HT1080 (cell line): ENCODE results near the gene SNX19. TPM values are rescaled to one million over a fixed set of nuclear protein-coding genes. Genes with fewer than 3 reads are reported as not detected.
"Not testable (repeated sequence)": the region's sequence is repeated elsewhere in the genome, so short reads cannot be mapped to it uniquely, and the experiment has no call there.

ENCODE experiments used
- DNase-seq: peaks from one replicate; pipeline ENCODE4 v3.0.0-alpha.2; 2015; ENCODE audit warnings: low read depth
- total RNA-seq: library from RNA; depleted of rRNA; stranded (reverse); fragments of >200 nt; shearing (Covaris generic); gene quantifications from 2 replicates; pipeline ENCODE4 v1.2.3, GENCODE V29; 2014

The SNX19 gene
- total RNA-seq, 1 experiment from 2014 or later = 53.5 TPM

GRCh38 chr11:130872981-130873380 is 43.3 kb downstream of the SNX19 start:
- no peak for DNase-seq

DNA sequence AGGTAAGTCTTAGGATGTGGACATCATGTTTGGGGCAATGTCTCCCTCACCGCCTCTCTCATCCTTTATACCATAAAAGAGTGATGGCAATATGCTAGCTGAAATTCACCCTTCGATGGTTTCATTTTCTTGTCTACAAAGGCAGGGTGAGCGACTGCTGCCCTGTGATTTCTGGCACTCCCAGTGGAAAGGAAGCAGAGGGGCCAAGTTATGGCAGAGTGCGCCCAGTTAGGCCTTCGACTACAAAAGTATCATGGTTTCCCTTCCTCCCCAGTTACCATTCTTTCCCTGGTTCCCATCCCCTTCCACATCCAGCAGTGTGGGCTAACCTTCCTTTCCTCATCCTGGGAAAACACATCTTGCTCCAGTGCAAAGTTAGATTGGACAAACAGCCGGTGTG is 43.8 kb downstream of the SNX19 start:
- DNase-seq = no peak

DNA sequence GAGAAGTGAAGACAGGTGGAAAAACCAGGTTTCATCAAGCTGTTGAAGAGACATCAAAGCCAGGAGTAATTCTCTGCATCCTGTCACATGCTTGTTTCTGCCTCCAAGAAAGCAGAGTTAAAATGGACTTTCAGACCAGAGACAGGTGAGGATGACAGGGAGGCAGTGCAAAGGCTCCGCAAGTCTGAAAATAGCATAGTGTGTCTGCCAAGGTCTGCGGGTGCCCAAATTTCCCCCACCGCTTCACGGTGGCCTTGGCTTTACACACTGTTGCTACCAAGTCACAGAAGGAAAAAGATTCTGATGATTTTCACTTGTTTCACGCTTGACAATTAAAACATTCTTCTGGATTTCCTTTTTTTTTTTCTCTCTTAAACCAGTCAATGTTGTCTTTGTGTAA is 44.2 kb downstream of the SNX19 start:
- no peak for DNase-seq

GRCh38 chr11:130871616-130872015 is 44.7 kb downstream of the SNX19 start:
- DNase-seq = no peak

DNA sequence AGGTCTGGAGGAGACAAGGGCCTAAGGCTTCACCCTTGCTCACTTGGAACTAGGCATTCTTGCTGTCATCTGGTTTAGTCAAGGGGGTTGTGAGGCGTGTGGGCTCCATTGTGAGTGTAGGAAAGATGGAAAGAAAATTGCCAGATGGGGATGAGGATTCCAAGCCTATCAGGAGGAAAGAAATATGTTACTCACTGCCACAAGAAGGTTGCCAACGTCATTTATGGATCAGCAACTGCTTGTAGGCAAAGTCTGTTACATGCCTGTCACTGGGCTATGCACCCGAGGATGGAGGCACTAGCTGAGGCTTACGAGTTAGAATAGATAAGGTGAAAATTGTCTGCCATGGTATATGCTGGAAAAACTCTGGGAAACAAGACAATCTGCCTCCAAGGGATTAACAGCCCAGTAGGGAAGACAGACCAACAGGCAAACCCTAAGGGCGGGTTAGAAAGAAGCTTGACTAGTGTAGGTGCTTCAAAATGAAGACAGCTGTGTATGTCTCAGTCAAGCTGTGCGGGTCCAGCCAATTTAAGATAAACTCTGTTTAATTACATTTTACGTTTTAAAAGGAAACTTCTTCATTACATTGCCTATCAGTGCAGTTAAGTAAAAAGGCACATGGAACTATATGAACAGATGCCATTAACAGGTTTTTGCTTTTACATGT is 47.4 kb downstream of the SNX19 start:
- no peak for DNase-seq

GRCh38 chr11:130868086-130868710 is 48.1 kb downstream of the SNX19 start:
- DNase-seq = no peak

DNA sequence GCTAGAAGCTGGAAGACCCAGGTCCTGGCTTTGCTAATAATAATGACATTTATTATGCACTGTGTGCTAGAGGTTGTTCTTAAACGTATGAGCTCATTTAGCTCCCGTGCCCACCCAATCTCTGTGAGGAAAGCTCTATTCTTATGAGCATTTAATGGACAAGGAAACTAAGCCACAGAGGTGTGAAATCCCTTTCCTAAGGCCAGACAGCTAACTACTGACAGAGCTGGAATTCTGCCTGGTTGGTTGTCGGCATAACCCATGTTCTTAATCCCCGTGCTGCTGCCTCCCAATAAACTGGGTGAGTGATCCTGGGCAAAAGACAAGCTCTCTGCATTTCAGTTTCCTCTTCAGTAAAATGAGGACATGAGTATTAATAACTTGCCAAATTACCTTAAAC is 49.4 kb downstream of the SNX19 start:
- no peak for DNase-seq

DNA sequence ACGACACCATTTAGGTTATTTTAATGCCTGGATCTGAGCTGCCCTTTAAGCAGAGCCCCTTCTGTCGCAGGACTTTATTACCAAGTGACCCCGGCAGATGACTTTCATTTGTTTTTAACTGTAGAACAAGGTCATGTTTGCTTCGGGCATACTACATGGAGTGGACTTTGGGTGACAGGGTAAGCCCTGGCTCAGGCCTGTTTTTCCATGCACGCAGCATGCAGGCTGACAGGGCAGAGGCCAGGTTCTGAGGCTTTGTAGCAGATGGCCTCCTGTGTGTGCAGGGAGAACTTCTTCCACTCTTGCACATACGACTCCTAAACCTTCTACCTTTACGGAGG is 50.5 kb downstream of the SNX19 start:
- DNase-seq = no peak

DNA sequence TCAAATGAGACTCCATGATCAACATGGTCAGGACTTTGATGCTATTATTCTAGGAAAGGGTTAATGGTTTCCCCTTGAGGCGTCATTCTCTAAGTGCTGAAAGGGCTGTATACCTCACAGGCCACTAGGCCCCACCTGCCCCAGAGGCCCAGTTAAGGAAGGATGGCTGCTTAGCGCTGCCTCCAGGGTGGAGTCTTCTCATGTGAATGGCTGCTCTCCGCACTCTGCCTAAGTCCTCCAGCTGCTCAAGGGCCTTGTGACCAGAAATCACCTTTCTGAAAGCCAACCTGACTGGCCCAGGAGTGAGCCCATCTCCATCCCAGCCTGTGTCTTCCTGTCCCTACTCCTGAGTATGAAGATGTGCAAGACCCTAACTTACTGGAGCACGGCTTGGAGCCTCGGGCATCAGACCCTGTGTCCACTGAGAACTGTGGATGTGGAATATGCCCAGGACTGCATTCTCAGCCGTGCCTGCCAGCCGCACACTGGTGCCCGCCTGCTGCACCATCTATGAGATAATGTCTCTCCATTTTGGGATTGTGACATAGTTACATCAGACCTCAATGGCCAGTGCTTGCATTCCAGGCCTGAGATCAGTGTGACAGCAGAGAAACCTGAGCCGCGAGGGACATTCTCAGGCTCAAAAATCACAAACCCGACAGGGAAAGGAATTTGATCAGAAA is 51.0 kb downstream of the SNX19 start:
- DNase-seq = no peak

GRCh38 chr11:130861902-130862860 is 54.1 kb downstream of the SNX19 start:
- DNase-seq = peak; percentile 73

DNA sequence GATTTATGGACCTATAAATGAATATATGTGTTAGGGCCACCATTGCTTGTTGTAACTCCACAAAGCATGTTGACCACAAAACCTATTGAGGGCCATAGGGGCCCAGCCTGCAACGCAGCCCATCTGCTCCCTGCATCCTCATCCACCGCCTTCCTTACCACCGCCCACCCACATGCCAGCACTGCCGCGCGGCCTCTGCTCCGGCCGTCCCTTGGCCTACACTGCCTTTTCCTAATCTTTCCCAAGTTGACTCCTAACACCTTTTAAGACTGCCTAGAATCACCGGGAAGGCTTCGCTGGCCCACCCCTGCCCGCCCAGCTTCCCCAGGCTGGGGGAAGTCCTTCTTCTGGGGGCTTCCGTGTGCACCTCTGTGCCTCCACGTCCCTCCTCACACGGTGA is 55.0 kb downstream of the SNX19 start:
- DNase-seq = no peak

DNA sequence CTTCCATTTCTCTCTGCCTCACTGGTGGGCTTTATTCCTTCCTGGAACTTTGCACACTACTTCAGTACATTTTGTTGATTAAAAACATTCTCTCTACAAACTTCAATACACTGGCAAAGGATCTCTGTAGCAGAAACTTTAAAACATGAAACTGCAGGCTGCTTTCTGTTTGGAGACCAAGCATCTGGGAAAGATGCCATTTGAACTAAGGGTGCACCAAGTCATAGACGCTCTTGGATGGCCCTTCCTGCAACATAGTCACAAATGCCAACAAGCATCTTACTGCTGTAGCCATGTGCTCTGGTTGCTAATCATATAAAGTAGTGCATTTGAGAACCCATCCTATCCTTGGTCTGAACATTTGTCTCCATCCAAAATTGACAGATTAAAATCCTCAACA is 56.4 kb downstream of the SNX19 start:
- DNase-seq = no peak

DNA sequence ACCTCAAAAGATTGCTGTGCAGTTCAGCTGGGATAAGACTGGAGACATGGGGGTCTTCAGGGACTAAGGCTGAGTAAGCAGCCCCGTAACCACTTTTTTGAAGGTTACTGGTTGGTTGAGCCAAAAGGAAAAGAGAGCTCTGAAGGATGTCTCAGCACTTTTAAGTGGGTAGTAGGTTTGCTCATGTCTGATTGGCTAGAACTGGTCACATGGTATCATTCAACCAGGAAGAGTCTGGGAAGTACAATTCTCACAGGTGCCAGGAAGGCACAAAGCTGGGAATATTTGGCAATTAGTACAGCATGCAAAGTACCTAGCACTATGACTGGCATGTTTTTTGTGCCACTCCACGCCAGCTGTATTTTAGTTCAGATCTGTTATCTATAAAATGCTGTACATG is 58.1 kb downstream of the SNX19 start:
- DNase-seq = peak; percentile 24

DNA sequence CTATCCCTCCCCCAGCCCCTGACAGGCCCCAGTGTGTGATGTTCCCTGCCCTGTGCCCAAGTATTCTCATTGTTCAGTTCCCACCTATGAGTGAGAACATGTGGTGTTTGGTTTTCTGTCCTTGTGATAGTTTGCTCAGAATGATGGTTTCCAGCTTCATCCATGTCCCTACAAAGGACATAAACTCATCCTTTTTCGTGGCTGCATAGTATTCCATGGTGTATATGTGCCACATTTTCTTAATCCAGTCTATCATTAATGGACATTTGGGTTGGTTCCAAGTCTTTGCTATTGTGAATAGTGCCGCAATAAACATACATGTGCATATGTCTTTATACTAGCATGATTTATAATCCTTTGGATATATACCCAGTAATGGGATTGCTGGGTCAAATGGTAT is 60.6 kb downstream of the SNX19 start:
- not testable (repeated sequence) for DNase-seq

DNA sequence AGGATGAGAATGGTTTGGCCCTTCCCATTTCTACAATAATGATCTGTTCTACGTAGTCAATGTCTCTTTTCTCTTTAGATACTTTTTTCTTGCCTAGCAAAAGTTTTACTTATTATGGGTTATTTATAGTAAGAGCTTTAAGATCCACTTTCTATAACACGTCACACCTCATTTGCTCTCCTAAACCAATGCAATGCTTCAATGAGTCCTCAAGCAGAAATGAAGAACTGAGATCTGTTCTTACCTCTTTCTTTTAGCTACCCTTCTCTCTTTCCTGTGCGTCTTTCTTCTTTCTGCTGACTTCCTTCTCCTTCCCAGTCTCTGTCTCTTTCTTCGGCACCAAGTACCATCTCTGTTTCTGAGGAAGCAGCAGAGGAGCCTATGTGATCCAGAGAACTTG is 61.8 kb downstream of the SNX19 start:
- no peak for DNase-seq

DNA sequence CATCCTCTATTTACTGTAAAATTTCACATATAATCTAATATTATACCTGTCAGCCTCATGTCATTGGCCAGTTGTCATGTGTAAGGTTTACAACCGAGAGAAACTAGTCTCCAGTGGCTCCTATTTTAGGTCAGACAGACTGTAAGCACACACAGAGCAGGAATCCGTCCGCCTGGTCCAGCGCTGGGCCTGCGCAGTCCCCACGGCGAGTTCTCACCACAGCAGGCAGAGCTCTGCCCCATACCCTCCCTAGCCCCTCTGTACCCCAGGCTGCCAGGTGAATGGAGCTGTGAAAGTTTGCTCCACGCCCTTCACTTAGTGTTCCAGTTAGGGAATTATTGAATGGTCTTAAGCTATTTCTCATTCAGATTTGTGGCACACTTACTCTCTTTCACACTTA is 63.7 kb downstream of the SNX19 start:
- DNase-seq = no peak

- no peak for DNase-seq
Observed at GRCh38 chr11:130850185-130850944, 65.9 kb downstream of the SNX19 start.

GRCh38 chr11:130849215-130849568 is 67.1 kb downstream of the SNX19 start:
- DNase-seq = peak; percentile 55

DNA sequence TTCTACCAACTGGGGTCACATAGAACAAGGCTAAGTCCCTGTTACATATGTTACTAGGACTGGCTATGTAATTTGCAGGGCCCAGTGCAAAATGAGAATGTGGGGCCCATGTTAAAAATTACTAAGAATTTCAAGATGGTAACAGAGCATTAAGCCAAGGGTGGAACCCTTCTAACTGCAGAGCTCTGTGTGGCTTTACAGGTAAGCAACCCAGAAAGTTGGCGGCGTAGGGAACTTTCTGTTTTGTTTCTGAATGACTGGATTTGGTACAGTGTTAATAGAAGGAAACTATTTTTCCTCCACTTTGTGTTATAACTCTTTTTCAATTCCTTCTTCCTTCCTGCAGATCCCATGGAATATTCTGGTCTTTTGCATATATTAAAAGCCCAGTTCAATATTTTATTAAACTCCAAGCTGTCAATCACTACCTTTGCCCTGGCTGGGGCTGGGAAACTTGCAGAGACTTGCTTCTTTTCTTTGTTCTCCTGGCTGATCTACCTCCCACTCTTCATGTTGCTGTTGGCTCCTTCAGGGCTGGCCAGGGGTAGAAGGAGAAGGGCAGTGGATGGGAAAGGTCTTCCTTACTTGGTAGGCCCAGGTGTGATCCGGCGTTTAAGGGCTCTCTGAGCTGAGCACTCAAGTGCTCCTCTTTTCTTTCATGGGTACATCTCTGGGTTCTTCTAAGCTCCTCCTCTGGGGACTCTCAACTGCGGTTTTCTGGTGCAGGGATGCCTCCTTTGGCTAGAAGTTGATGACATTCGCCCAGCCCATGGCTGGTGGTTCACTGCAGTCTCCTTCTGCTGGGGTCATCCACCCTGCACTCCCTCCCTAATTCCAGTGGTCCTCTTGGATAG is 67.7 kb downstream of the SNX19 start:
- DNase-seq = no peak

DNA sequence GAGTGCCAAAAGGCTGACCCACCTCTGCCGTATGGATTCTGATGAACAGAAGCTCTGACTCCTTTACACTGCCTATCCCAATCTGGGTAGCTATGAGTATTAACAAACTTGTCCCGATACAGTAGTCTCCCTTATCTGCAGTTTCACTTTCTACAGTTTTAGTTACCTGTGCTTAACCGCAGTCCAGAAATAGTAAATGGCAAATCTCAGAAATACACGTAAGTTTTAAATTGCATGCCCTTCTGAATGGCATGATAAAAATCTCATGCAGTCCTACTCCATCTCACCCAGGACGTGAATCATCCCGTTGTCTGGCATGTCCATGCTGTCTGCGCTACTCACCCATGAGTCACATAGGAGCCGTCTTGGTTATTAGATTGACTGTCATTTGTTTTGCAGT is 68.8 kb downstream of the SNX19 start:
- peak; percentile 87 for DNase-seq
